ENCODE measurements around the gene PDE11A. TPM values are rescaled to one million over a fixed set of nuclear protein-coding genes. Genes with fewer than 3 reads are reported as not detected.
"Not testable (repeated sequence)": the region's sequence is repeated elsewhere in the genome, so short reads cannot be mapped to it uniquely, and the experiment has no call there.

Gene PDE11A
- total RNA-seq, 1 donor from 2014 or later = not detected

DNA sequence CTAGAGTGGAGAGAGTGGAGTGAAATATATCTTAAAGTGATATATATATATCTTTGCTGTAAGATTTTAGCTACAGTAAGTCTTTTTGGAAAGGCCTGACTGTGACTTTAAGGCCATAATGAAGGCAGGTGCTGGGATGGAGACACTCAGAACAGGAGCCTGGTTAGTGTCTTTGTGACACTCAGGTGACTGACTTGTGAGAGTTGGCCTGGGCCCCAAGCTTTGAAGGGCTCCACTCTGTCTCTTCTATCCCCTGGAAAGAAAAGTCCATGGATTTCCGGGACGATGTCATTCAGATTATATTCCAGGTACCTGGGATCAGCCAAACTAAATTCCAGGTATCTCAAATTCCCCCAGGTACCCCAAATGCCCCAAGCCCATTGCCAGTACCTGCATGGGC is 276.6 kb downstream of the PDE11A start:
- Mint-ChIP-seq H3K27me3 (peaks cover 18% of the 10 kb centered on the region), H3K36me3 (ENCODE audit: low read depth) (no peaks in the 10 kb centered on the region), H3K9me3 (no peaks in the 10 kb centered on the region), H3K4me3 (no peak overlapping the region), H3K4me1 (no peaks in the 10 kb centered on the region), H3K27ac (no peak overlapping the region)
- intact Hi-C loops (cut with micrococcal nuclease) = no loop called here
- DNase-seq = no peak
- ATAC-seq (ENCODE audit: low read depth) = no peak
- ChIA-PET POLR2A (no interaction called here), CTCF (no interaction called here)
- TF ChIP-seq, protein P1, sequence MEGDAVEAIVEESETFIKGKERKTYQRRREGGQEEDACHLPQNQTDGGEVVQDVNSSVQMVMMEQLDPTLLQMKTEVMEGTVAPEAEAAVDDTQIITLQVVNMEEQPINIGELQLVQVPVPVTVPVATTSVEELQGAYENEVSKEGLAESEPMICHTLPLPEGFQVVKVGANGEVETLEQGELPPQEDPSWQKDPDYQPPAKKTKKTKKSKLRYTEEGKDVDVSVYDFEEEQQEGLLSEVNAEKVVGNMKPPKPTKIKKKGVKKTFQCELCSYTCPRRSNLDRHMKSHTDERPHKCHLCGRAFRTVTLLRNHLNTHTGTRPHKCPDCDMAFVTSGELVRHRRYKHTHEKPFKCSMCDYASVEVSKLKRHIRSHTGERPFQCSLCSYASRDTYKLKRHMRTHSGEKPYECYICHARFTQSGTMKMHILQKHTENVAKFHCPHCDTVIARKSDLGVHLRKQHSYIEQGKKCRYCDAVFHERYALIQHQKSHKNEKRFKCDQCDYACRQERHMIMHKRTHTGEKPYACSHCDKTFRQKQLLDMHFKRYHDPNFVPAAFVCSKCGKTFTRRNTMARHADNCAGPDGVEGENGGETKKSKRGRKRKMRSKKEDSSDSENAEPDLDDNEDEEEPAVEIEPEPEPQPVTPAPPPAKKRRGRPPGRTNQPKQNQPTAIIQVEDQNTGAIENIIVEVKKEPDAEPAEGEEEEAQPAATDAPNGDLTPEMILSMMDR (IDR thresholded peaks at IDR 0.05) = no peak

DNA sequence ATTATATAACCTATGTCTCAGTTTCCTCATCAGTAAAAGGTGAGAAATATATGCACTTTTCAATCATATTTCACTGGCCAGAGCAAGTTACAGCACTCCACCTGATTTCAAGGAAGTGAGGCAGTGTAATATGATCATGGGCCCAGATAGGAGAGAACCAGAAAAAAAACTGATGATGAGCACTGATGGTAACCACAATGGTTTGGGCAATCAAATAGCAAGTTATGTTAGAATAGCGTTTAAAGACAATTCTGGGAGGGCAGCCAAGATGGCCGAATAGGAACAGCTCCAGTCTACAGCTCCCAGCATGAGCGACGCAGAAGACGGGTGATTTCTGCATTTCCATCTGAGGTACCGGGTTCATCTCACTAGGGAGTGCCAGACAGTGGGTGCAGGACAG is 287.4 kb downstream of the PDE11A start:
- not testable (repeated sequence) for H3K9me3 Mint-ChIP-seq, H3K4me1 Mint-ChIP-seq

DNA sequence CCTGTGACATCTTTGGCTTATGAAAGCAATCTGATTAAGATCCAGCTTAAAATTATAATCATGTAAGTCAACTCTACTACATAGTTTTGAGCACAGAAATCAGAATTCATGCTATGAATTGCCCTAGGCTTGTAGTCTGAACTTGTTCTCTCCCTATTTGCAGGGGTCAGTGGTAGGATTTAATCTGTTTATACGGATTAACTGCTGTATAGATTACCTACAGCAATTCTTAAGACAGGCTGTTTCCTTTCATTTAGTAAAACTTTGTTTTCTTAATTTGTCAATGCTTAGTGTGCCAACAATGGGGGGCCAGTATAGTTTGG is 287.9 kb downstream of the PDE11A start:
- Mint-ChIP-seq H3K4me1 (peaks cover 4% of the 10 kb centered on the region), H3K27ac (no peak overlapping the region), H3K27me3 (peaks cover 3% of the 10 kb centered on the region), H3K9me3 (no peaks in the 10 kb centered on the region), H3K36me3 (ENCODE audit: low read depth) (no peaks in the 10 kb centered on the region), H3K4me3 (no peak overlapping the region)
- intact Hi-C loops (cut with micrococcal nuclease) = no loop called here
- ChIA-PET CTCF (no interaction called here), POLR2A (no interaction called here)
- ATAC-seq (ENCODE audit: low read depth) (no peak), DNase-seq (no peak)
- TF ChIP-seq, protein P1 (IDR thresholded peaks at IDR 0.05) = no peak

More for the DNA sequence above, 287.4 kb downstream of the PDE11A start:
- H3K27ac Mint-ChIP-seq; DNase-seq; H3K27me3 Mint-ChIP-seq; POLR2A ChIA-PET; H3K4me3 Mint-ChIP-seq; ATAC-seq (ENCODE audit: low read depth); CTCF ChIA-PET; H3K36me3 Mint-ChIP-seq (ENCODE audit: low read depth); intact Hi-C loops (cut with micrococcal nuclease): not testable (repeated sequence)

DNA sequence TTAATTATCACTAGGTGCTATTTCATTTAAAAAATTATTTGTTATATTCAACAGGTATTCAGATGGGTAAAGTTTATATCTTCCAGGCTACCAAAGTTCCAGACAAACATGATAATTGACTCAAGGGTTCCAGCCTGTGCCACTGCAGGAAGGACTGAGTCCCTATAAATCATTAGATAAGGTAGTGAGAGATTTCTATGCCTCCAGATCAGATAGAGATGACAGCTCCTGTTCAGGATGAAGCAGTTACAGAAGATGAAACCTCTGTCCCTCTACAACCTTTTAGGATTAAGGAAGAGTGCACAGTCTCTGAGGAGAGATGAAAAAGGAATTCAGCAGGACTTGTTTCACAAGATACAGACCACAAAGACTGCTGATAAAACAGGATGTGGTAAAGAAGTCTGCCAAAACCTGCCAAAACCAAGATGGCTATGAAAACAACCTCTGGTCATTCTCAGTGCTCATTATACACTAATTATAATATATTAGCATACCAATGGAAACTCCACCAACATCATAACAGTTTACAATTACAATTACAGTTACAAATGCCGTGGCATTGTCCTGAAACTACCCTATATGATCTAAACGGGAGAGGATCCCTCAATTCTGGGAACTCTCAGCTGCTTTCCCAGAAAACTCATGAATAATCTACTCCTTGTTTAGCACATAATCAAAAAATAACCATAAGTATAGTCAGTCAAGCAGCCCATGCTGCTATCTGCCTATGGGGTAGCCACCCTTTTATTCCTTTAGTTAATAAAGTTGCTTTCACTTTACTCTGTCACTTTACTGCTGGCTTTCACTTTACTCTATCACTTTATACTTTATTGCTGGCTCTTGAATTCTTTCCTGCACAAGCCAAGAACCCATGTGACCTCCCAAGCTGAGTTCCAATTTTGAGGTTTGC is 288.5 kb downstream of the PDE11A start:
- CTCF ChIA-PET = no interaction called here
- DNase-seq = no peak

DNA sequence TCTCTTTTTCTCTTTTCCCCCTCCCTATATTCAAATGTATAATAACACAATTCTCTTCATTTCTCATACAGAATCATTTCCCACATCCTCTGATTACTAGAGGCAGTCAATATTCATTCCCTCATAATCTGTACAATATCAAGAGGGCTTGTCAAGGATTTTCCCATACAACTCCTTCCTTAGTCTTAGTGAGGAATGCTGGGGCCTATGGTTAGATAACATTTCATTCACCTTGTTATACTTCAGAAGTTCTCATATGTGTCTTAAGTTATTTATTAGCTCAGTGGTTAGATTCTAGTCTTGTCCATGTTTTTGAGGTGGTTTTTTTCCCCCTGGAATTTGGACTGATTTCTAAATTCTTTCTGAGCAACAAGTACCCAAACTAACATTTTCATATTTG is 289.5 kb downstream of the PDE11A start:
- H3K4me1 Mint-ChIP-seq = peaks cover 4% of the 10 kb centered on the region
- no peak overlapping the region for H3K4me3 Mint-ChIP-seq
- H3K27ac Mint-ChIP-seq = no peak overlapping the region
- no peaks in the 10 kb centered on the region for H3K9me3 Mint-ChIP-seq
- DNase-seq (no peak), ATAC-seq (ENCODE audit: low read depth) (no peak)
- TF ChIP-seq, protein P1 (IDR thresholded peaks at IDR 0.05) = no peak
- no peaks in the 10 kb centered on the region for H3K36me3 Mint-ChIP-seq (ENCODE audit: low read depth)
- CTCF ChIA-PET = no interaction called here
- H3K27me3 Mint-ChIP-seq = peaks cover 3% of the 10 kb centered on the region
- POLR2A ChIA-PET = no interaction called here
- intact Hi-C loops (cut with micrococcal nuclease) = no loop called here

More for the DNA sequence above, 288.5 kb downstream of the PDE11A start:
- ATAC-seq (ENCODE audit: low read depth) = no peak
- POLR2A ChIA-PET = no interaction called here
- H3K9me3 Mint-ChIP-seq = no peaks in the 10 kb centered on the region
- intact Hi-C loops (cut with micrococcal nuclease) = no loop called here
- TF ChIP-seq, protein P1 (IDR thresholded peaks at IDR 0.05) = no peak
- H3K27me3 Mint-ChIP-seq = peaks cover 3% of the 10 kb centered on the region
- no peaks in the 10 kb centered on the region for H3K36me3 Mint-ChIP-seq (ENCODE audit: low read depth)
- peaks cover 4% of the 10 kb centered on the region for H3K4me1 Mint-ChIP-seq
- no peak overlapping the region for H3K27ac Mint-ChIP-seq
- H3K4me3 Mint-ChIP-seq = no peak overlapping the region
